CD4-positive, alpha-beta T cell treated with Interleukin-17A for 4 hours (primary cell): ENCODE data around the gene SCN3A.
A peak's percentile ranks its signal among the peaks of the same experiment; 100 is the strongest.

Experiments
- DNase-seq: peaks from one replicate; pipeline ENCODE4 v3.0.0-alpha.2; 2020; ENCODE audit warnings: mixed read lengths

The SCN3A gene

GRCh38 chr2:165203689-165204559 is at the start of gene SCN3A:
Gene SCN3A, minus strand, starts transcription at chr2:165204050. Its CDS starts 27,656 bp downstream, at chr2:165176394.
- DNase-seq = peak; percentile 3

GRCh38 chr2:165253178-165253577 is 49.3 kb upstream of the SCN3A start:
- no peak for DNase-seq

- DNase-seq = no peak
These were observed 47.5 kb upstream of the SCN3A start for GRCh38 chr2:165251366-165251765.

GRCh38 chr2:165248238-165248637 is 44.4 kb upstream of the SCN3A start:
- DNase-seq = no peak

GRCh38 chr2:165245081-165245793 is 41.4 kb upstream of the SCN3A start:
- no peak for DNase-seq

GRCh38 chr2:165240916-165241315 is 37.1 kb upstream of the SCN3A start:
- DNase-seq = no peak

GRCh38 chr2:165239856-165240515 is 36.1 kb upstream of the SCN3A start:
- no peak for DNase-seq

GRCh38 chr2:165239230-165239629 is 35.4 kb upstream of the SCN3A start, which contains the start of gene SCN2A:
Gene SCN2A, plus strand, starts transcription at chr2:165239414. Its CDS starts 56,410 bp downstream, at chr2:165295824.
- DNase-seq = no peak

GRCh38 chr2:165238295-165238694 is 34.4 kb upstream of the SCN3A start:
- DNase-seq = no peak

- DNase-seq = no peak
These were observed 33.2 kb upstream of the SCN3A start for GRCh38 chr2:165237056-165237455.

GRCh38 chr2:165227571-165227970 is 23.7 kb upstream of the SCN3A start:
- no peak for DNase-seq

GRCh38 chr2:165224941-165225340 is 21.1 kb upstream of the SCN3A start:
- no peak for DNase-seq

GRCh38 chr2:165219481-165219880 is 15.6 kb upstream of the SCN3A start:
- DNase-seq = no peak

- DNase-seq = no peak
These were observed 10.2 kb upstream of the SCN3A start for GRCh38 chr2:165214093-165214492.

GRCh38 chr2:165208094-165208493 is 4.2 kb upstream of the SCN3A start:
- no peak for DNase-seq

- no peak for DNase-seq
These were observed 2.0 kb upstream of the SCN3A start for GRCh38 chr2:165205865-165206264.

GRCh38 chr2:165202239-165202638 is 1.6 kb downstream of the SCN3A start:
- DNase-seq = no peak

GRCh38 chr2:165198181-165198580 is 5.7 kb downstream of the SCN3A start:
- DNase-seq = no peak

- DNase-seq = no peak
These were observed 6.5 kb downstream of the SCN3A start for GRCh38 chr2:165197346-165197745.

GRCh38 chr2:165196411-165196810 is 7.4 kb downstream of the SCN3A start:
- no peak for DNase-seq

GRCh38 chr2:165193178-165193777 is 10.6 kb downstream of the SCN3A start:
- no peak for DNase-seq

GRCh38 chr2:165192729-165193128 is 11.1 kb downstream of the SCN3A start:
- no peak for DNase-seq
